ENCODE measurements around the gene XYLT1. TPM values are rescaled to one million over a fixed set of nuclear protein-coding genes. Genes with fewer than 3 reads are reported as not detected.

The XYLT1 gene
- total and polyA plus RNA-seq, 9 of the 15 experiments (the other 6 are each of a cell fraction or from before 2014, with no cell fraction given), result 0.03 to 0.09 (median 0.08) TPM; not detected in 6

DNA sequence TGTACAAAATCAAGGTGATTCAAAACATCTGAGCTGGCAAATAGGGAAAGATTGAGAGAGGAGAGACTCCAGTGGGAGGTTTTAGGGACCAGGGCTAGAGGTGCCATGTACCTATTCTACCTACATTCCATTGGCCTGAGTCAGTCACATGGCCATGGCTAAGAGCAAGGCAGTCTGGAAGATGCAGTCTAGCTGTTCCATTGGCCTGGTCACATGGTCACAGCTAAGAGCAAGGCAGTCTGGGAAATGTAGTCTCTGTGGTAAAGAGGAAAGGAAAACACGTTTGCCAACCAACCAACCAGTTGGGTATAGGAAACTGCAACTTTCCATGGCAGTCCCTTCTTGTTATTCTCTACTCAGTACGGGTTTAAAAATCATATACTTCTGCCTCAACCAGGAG, 369.1 kb downstream of the XYLT1 start (continued):
- TF ChIP-seq, protein P1, sequence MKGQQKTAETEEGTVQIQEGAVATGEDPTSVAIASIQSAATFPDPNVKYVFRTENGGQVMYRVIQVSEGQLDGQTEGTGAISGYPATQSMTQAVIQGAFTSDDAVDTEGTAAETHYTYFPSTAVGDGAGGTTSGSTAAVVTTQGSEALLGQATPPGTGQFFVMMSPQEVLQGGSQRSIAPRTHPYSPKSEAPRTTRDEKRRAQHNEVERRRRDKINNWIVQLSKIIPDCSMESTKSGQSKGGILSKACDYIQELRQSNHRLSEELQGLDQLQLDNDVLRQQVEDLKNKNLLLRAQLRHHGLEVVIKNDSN (CRISPR knock-in tag; IDR thresholded peaks at IDR 0.05), result peak; percentile 91
- TF ChIP-seq CBFA2T2 (conservative IDR thresholded peaks at IDR 0.05), result peak; percentile 73
- peak; percentile 90 for TF ChIP-seq HCFC1 (IDR thresholded peaks at IDR 0.05; ENCODE audit: low read depth, low read length)
- TF ChIP-seq TOE1 (IDR thresholded peaks at IDR 0.05; ENCODE audit: borderline replicate concordance), result peak; percentile 73; the same call in 1 of the 2 replicates
- no peak for TF ChIP-seq TOE1 (CRISPR knock-in tag; IDR thresholded peaks at IDR 0.05; ENCODE audit: borderline replicate concordance, low read depth)
- TF ChIP-seq, protein P2, sequence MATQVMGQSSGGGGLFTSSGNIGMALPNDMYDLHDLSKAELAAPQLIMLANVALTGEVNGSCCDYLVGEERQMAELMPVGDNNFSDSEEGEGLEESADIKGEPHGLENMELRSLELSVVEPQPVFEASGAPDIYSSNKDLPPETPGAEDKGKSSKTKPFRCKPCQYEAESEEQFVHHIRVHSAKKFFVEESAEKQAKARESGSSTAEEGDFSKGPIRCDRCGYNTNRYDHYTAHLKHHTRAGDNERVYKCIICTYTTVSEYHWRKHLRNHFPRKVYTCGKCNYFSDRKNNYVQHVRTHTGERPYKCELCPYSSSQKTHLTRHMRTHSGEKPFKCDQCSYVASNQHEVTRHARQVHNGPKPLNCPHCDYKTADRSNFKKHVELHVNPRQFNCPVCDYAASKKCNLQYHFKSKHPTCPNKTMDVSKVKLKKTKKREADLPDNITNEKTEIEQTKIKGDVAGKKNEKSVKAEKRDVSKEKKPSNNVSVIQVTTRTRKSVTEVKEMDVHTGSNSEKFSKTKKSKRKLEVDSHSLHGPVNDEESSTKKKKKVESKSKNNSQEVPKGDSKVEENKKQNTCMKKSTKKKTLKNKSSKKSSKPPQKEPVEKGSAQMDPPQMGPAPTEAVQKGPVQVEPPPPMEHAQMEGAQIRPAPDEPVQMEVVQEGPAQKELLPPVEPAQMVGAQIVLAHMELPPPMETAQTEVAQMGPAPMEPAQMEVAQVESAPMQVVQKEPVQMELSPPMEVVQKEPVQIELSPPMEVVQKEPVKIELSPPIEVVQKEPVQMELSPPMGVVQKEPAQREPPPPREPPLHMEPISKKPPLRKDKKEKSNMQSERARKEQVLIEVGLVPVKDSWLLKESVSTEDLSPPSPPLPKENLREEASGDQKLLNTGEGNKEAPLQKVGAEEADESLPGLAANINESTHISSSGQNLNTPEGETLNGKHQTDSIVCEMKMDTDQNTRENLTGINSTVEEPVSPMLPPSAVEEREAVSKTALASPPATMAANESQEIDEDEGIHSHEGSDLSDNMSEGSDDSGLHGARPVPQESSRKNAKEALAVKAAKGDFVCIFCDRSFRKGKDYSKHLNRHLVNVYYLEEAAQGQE (IDR thresholded peaks at IDR 0.05; ENCODE audit: borderline replicate concordance), result peak; percentile 65
- TF ChIP-seq, protein P2 (CRISPR knock-in tag; IDR thresholded peaks at IDR 0.05; ENCODE audit: low read depth), result no peak
- TF ChIP-seq ZNF143 (CRISPR knock-in tag; IDR thresholded peaks at IDR 0.05), result peak; percentile 78
- TF ChIP-seq MBD2 (IDR thresholded peaks at IDR 0.05; ENCODE audit: borderline replicate concordance, low read depth), result peak; percentile 52; the same call in 1 of the 2 replicates
- no peak for TF ChIP-seq FOXJ2 (tag; IDR thresholded peaks at IDR 0.05)
- TF ChIP-seq NR2C1 (IDR thresholded peaks at IDR 0.05), result no peak
- TF ChIP-seq NR2C1 (tag; IDR thresholded peaks at IDR 0.05), result 0 out of 2 replicates have a peak, but pooled peaks have one; percentile 17
- TF ChIP-seq, protein P3, sequence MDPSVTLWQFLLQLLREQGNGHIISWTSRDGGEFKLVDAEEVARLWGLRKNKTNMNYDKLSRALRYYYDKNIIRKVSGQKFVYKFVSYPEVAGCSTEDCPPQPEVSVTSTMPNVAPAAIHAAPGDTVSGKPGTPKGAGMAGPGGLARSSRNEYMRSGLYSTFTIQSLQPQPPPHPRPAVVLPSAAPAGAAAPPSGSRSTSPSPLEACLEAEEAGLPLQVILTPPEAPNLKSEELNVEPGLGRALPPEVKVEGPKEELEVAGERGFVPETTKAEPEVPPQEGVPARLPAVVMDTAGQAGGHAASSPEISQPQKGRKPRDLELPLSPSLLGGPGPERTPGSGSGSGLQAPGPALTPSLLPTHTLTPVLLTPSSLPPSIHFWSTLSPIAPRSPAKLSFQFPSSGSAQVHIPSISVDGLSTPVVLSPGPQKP (CRISPR knock-in tag; IDR thresholded peaks at IDR 0.05), result no peak
- TF ChIP-seq, protein P4, sequence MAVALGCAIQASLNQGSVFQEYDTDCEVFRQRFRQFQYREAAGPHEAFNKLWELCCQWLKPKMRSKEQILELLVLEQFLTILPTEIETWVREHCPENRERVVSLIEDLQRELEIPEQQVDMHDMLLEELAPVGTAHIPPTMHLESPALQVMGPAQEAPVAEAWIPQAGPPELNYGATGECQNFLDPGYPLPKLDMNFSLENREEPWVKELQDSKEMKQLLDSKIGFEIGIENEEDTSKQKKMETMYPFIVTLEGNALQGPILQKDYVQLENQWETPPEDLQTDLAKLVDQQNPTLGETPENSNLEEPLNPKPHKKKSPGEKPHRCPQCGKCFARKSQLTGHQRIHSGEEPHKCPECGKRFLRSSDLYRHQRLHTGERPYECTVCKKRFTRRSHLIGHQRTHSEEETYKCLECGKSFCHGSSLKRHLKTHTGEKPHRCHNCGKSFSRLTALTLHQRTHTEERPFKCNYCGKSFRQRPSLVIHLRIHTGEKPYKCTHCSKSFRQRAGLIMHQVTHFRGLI (CRISPR knock-in tag; IDR thresholded peaks at IDR 0.05), result no peak
- no peak for TF ChIP-seq MECOM (CRISPR knock-in tag; IDR thresholded peaks at IDR 0.05)
- no peak for TF ChIP-seq PHF8 (IDR thresholded peaks at IDR 0.05; ENCODE audit: borderline replicate concordance, low read length)
- no peak for TF ChIP-seq BRD4 (IDR thresholded peaks at IDR 0.05)
- no peak for TF ChIP-seq ZNF695 (CRISPR knock-in tag; IDR thresholded peaks at IDR 0.05)
- TF ChIP-seq ZNF830 (CRISPR knock-in tag; IDR thresholded peaks at IDR 0.05), result no peak
- TF ChIP-seq BACH1 (tag; IDR thresholded peaks at IDR 0.05), result no peak

Measured in K562 (cell line).